Measurements from ENCODE around the gene NRG2. TPM values are rescaled to one million over a fixed set of nuclear protein-coding genes. Genes with fewer than 3 reads are reported as not detected.

Gene NRG2
- total RNA-seq, 6 experiments from 2014 or later, result 0.07 to 0.77 (median 0.14) TPM; not detected in 1

DNA sequence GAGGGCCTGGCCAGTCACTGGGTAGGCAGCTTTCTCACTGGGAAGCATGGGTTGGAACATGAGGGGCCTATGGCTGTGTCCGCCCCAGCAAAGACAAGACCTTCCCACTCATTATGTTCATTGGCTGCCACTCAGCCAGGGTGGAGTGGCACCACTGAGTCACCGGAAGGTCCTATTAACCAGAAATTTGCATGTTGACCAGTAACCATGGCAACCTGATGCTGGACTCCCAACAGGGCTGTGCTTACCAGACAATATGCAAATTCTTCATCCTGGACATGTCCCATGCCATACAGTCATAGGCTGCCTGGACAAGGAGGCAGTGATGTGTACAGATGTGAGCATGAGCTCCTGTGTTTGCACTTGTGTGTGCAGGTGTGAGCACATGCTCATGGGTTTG, 180.8 kb downstream of the NRG2 start:
- H3K36me3 ChIP-seq, result no peaks in the 10 kb centered on the region
- peaks cover 0 to 9% (median 2%) of the 10 kb centered on the region in 4 donors for H3K4me1 ChIP-seq
- ATAC-seq, result no peak
- TF ChIP-seq, protein P1, sequence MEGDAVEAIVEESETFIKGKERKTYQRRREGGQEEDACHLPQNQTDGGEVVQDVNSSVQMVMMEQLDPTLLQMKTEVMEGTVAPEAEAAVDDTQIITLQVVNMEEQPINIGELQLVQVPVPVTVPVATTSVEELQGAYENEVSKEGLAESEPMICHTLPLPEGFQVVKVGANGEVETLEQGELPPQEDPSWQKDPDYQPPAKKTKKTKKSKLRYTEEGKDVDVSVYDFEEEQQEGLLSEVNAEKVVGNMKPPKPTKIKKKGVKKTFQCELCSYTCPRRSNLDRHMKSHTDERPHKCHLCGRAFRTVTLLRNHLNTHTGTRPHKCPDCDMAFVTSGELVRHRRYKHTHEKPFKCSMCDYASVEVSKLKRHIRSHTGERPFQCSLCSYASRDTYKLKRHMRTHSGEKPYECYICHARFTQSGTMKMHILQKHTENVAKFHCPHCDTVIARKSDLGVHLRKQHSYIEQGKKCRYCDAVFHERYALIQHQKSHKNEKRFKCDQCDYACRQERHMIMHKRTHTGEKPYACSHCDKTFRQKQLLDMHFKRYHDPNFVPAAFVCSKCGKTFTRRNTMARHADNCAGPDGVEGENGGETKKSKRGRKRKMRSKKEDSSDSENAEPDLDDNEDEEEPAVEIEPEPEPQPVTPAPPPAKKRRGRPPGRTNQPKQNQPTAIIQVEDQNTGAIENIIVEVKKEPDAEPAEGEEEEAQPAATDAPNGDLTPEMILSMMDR (IDR thresholded peaks at IDR 0.05), result no peak
- no peak for TF ChIP-seq POLR2A (IDR thresholded peaks at IDR 0.05)
- no peaks in the 10 kb centered on the region for H3K27me3 ChIP-seq
- 72% methylated on average over 2 of the region's 2 CpGs for WGBS (ENCODE audit: insufficient coverage, low coverage, low lambda C conversion rate, missing lambda C conversion rate)
- intact Hi-C loops (cut with DNase I), result loop anchor here in 1 of 2 donors (10.0 kb wide), 1 partner anchor 78 kb away; no protein-coding TSS in a partner anchor
- H3K27ac ChIP-seq, result no peak overlapping the region
- no peak overlapping the region for H3K4me3 ChIP-seq
- H3K9me3 ChIP-seq, result no peaks in the 10 kb centered on the region
- DNase-seq, result no peak

DNA sequence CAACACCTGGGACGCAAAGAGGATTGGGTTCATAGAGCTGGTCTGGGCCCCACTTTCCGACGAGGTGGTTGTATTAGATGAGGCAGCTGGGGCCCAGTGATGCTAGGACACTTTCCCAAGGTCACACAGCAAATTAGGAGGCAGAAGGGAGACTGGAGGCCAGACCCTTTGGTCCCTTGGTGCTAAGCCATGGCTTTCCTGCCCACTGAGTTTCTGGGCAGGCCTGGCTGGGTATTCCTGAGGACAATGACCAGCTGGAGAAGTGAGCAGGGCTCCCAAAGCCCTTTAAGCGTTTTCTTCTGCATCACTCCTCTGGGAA, 181.3 kb downstream of the NRG2 start:
- H3K27me3 ChIP-seq, result no peaks in the 10 kb centered on the region
- ATAC-seq, result no peak
- no peak overlapping the region for H3K4me3 ChIP-seq
- intact Hi-C loops (cut with DNase I), result loop anchor here in 1 of 2 donors (10.0 kb wide), 1 partner anchor 77 kb away; no protein-coding TSS in a partner anchor
- WGBS (ENCODE audit: insufficient coverage, low coverage, low lambda C conversion rate, missing lambda C conversion rate), result 89% methylated on average over 3 of the region's 4 CpGs
- DNase-seq, result no peak
- no peaks in the 10 kb centered on the region for H3K36me3 ChIP-seq
- no peak for TF ChIP-seq POLR2A (IDR thresholded peaks at IDR 0.05)
- TF ChIP-seq, protein P1 (IDR thresholded peaks at IDR 0.05), result no peak
- peaks cover 0 to 9% (median 2%) of the 10 kb centered on the region in 4 donors for H3K4me1 ChIP-seq
- H3K9me3 ChIP-seq, result no peaks in the 10 kb centered on the region
- H3K27ac ChIP-seq, result no peak overlapping the region

DNA sequence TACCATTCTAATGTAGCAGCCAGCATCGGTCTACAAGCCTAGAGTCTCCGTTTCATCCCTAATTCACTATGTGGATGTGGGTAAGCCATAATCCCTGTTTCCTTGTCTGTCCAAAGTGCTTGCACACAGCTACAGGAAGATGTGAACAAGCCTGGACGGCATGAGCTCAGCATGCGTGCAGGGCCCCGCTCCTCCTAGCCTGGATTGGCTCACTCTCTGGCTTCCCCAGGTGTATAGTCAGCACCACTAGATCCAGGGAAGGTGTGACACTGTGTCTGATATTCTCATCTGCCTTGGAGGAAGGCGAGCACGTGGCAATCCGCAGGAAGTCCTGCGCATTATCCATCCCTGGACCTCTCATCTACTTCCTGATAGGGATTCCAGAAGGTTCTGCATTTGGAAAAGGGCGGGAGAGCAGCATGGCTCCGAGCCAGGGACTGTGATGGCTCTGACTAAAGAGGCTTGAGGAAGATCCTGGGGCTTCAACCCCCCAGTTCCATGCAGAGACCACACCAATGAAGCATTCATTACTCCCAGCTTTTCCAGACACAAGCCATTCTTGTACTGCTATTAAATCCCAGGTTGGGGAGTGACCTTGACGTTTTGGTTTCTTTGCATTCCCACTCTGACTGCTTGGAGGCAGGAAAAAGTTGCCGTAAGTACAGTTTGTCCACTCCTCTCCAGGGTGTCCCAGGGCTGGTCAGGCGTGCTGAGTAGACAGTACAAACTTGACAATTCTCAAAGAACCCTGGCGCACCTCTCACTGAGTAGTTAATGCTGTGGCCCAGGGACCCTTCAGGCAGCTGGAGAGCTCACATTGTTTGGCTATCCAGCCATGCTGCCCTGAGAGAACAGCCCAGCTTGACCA, 181.8 kb downstream of the NRG2 start:
- Histone ChIP-seq H3K9me3 (no peaks in the 10 kb centered on the region), H3K4me3 (no peak overlapping the region), H3K36me3 (no peaks in the 10 kb centered on the region), H3K27ac (no peak overlapping the region), H3K27me3 (no peaks in the 10 kb centered on the region), H3K4me1 (peaks cover 0 to 9% (median 2%) of the 10 kb centered on the region in 4 donors)
- ATAC-seq, result no peak
- TF ChIP-seq POLR2A (IDR thresholded peaks at IDR 0.05), result no peak
- TF ChIP-seq, protein P1 (IDR thresholded peaks at IDR 0.05), result no peak
- intact Hi-C loops (cut with DNase I), result loop anchor here in 1 of 2 donors (10.0 kb wide), 1 partner anchor 76 kb away; no protein-coding TSS in a partner anchor
- 72% methylated on average over 4 of the region's 15 CpGs for WGBS (ENCODE audit: insufficient coverage, low coverage, low lambda C conversion rate, missing lambda C conversion rate)
- no peak for DNase-seq

DNA sequence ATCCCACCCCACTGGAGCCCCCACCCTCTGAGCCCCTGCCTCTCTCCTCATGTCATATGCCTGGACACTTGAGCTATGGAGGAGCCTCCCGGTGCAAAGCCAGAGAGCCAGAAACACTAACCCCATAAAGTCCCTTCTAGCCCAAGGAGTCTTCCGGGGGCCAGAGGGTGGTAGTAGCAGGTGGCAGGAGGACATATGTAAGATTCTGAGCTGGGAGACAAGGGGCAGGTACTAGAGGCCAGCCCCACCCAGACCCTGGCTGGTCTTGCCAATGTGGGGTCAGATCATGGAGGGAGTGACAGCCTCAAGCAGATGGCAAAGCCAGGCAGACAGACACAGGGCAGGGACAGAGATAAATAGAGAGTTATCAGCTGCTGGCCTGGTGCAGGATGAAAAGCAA, 184.1 kb downstream of the NRG2 start:
- no peaks in the 10 kb centered on the region for H3K9me3 ChIP-seq
- no peaks in the 10 kb centered on the region for H3K27me3 ChIP-seq
- ATAC-seq (no peak), DNase-seq (no peak)
- no peaks in the 10 kb centered on the region for H3K36me3 ChIP-seq
- no peak overlapping the region for H3K27ac ChIP-seq
- H3K4me1 ChIP-seq, result no peaks in the 10 kb centered on the region
- 70% methylated on average over 2 of the region's 2 CpGs for WGBS (ENCODE audit: insufficient coverage, low coverage, low lambda C conversion rate, missing lambda C conversion rate)
- intact Hi-C loops (cut with DNase I), result loop anchor here in 1 of 2 donors (5.0 to 10.0 kb wide), 2 partner anchors 67 to 106 kb away; no protein-coding TSS in a partner anchor
- no peak for TF ChIP-seq POLR2A (IDR thresholded peaks at IDR 0.05)
- TF ChIP-seq, protein P1 (IDR thresholded peaks at IDR 0.05), result no peak
- no peak overlapping the region for H3K4me3 ChIP-seq
